Astrocyte (in vitro differentiated cells and primary cell): ENCODE data around the gene CLDN17. TPM values are rescaled to one million over a fixed set of nuclear protein-coding genes. Genes with fewer than 3 reads are reported as not detected.

Source experiments
- DNase-seq: peaks from one replicate; pipeline ENCODE4 v3.0.0-alpha.2; 2010; ENCODE audit warnings: low read depth
- FAIRE-seq: peaks from 2 replicates; lab custom pipeline; 2011; peaks lifted over from hg19 to GRCh38; lab: Jason Lieb, UNC
- H2AFZ ChIP-seq: 2 replicates; pipeline ENCODE4 v1.6.0; 2012; ENCODE audit warnings: low read depth, low read length, inconsistent platforms
- H3K27ac ChIP-seq: 2 replicates; pipeline ENCODE4 v1.5.1; 2011; ENCODE audit warnings: low read depth, low read length, inconsistent platforms
- H3K27me3 ChIP-seq: 2 replicates; pipeline ENCODE4 v1.6.0; 2011; ENCODE audit warnings: low read length, inconsistent platforms; ENCODE audit not compliant: insufficient read depth
- H3K36me3 ChIP-seq: 2 replicates; pipeline ENCODE4 v1.5.1; 2011; ENCODE audit warnings: low read length, inconsistent platforms; ENCODE audit not compliant: insufficient read depth
- H3K4me1 ChIP-seq: 2 replicates; pipeline ENCODE4 v1.5.1; 2011; ENCODE audit warnings: low read length, inconsistent platforms; ENCODE audit not compliant: insufficient read depth
- H3K4me2 ChIP-seq: 2 replicates; pipeline ENCODE4 v1.6.0; 2012; ENCODE audit warnings: low read length, inconsistent platforms
- H3K4me3 ChIP-seq: 2 replicates; pipeline ENCODE4 v1.5.1; 2011; ENCODE audit warnings: low read depth, mild to moderate bottlenecking, low read length, inconsistent platforms; ENCODE audit not compliant: insufficient read depth
- H3K79me2 ChIP-seq: 2 replicates; pipeline ENCODE4 v1.6.0; 2012; ENCODE audit warnings: mild to moderate bottlenecking, low read length, inconsistent platforms; ENCODE audit not compliant: insufficient read depth
- H3K9ac ChIP-seq: 2 replicates; pipeline ENCODE4 v1.6.0; 2012; ENCODE audit warnings: mild to moderate bottlenecking, low read length, inconsistent platforms
- H3K9me3 ChIP-seq: 2 replicates; pipeline ENCODE4 v1.5.1; 2012; ENCODE audit warnings: low read depth, mild to moderate bottlenecking, low read length, inconsistent platforms; ENCODE audit not compliant: insufficient read depth
- H4K20me1 ChIP-seq: 2 replicates; pipeline ENCODE4 v1.6.0; 2012; ENCODE audit warnings: low read length, inconsistent platforms; ENCODE audit not compliant: insufficient read depth
- H3K27ac Mint-ChIP-seq: one replicate; pipeline ENCODE4 v1.8.0; 2021; ENCODE audit warnings: mild to moderate bottlenecking, mixed read lengths; ENCODE audit not compliant: unreplicated experiment
- H3K27me3 Mint-ChIP-seq: one replicate; pipeline ENCODE4 v1.8.0; 2021; ENCODE audit warnings: low read depth, mixed read lengths; ENCODE audit not compliant: unreplicated experiment
- H3K36me3 Mint-ChIP-seq: one replicate; pipeline ENCODE4 v1.8.0; 2021; ENCODE audit warnings: low read depth, mixed read lengths; ENCODE audit not compliant: unreplicated experiment
- H3K4me1 Mint-ChIP-seq: one replicate; pipeline ENCODE4 v1.8.0; 2021; ENCODE audit warnings: low read depth, mixed read lengths; ENCODE audit not compliant: unreplicated experiment
- H3K4me3 Mint-ChIP-seq: one replicate; pipeline ENCODE4 v1.8.0; 2021; ENCODE audit warnings: mild to moderate bottlenecking, moderate library complexity, mixed read lengths; ENCODE audit not compliant: unreplicated experiment
- H3K9me3 Mint-ChIP-seq: one replicate; pipeline ENCODE4 v1.8.0; 2021; ENCODE audit warnings: mild to moderate bottlenecking, mixed read lengths; ENCODE audit not compliant: unreplicated experiment
- CTCF ChIP-seq: IDR thresholded peaks from 2 replicates; pipeline ENCODE4 v1.5.1; 2011; ENCODE audit warnings: low read depth, mild to moderate bottlenecking, inconsistent platforms, low read length, moderate library complexity; ENCODE audit not compliant: insufficient read depth
- EZH2 ChIP-seq: IDR thresholded peaks from 2 replicates; pipeline ENCODE4 v1.6.1; 2012; ENCODE audit warnings: mild to moderate bottlenecking, low read length, inconsistent platforms; ENCODE audit not compliant: insufficient read depth
- total RNA-seq: library from RNA; stranded (reverse); gene quantifications from 2 replicates; pipeline ENCODE4 v1.2.1, GENCODE V29; 2021

Gene CLDN17
- total RNA-seq, 1 donor from 2014 or later: not detected

- DNase-seq: no peak
- H3K9me3 Mint-ChIP-seq: no peaks in the 10 kb centered on the region
- no peaks in the 10 kb centered on the region for H3K27me3 Mint-ChIP-seq
- Histone ChIP-seq H3K4me1 (no peaks in the 10 kb centered on the region), H3K9ac (no peak overlapping the region), H3K27me3 (no peaks in the 10 kb centered on the region), H3K79me2 (no peaks in the 10 kb centered on the region), H3K9me3 (peaks cover 5% of the 10 kb centered on the region), H2AFZ (no peak overlapping the region), H3K4me3 (no peak overlapping the region), H3K36me3 (no peaks in the 10 kb centered on the region), H4K20me1 (no peaks in the 10 kb centered on the region), H3K4me2 (no peak overlapping the region), H3K27ac (no peak overlapping the region)
- FAIRE-seq: no peak
- H3K4me3 Mint-ChIP-seq: no peak overlapping the region
- no peaks in the 10 kb centered on the region for H3K4me1 Mint-ChIP-seq
- TF ChIP-seq EZH2: no peak
- TF ChIP-seq CTCF: no peak
- no peaks in the 10 kb centered on the region for H3K36me3 Mint-ChIP-seq
- no peak overlapping the region for H3K27ac Mint-ChIP-seq
Measured at GRCh38 chr21:30153697-30154340, 12.8 kb downstream of the CLDN17 start.

GRCh38 chr21:30152792-30153191 lies 13.8 kb downstream of the CLDN17 start:
- H3K4me3 Mint-ChIP-seq: no peak overlapping the region
- no peaks in the 10 kb centered on the region for H3K4me1 Mint-ChIP-seq
- Histone ChIP-seq H3K79me2 (no peaks in the 10 kb centered on the region), H2AFZ (no peak overlapping the region), H3K9me3 (peaks cover 5% of the 10 kb centered on the region), H3K27ac (no peak overlapping the region), H3K4me1 (no peaks in the 10 kb centered on the region), H4K20me1 (no peaks in the 10 kb centered on the region), H3K36me3 (no peaks in the 10 kb centered on the region), H3K27me3 (no peaks in the 10 kb centered on the region), H3K4me3 (no peak overlapping the region), H3K9ac (no peak overlapping the region), H3K4me2 (no peak overlapping the region)
- H3K36me3 Mint-ChIP-seq: no peaks in the 10 kb centered on the region
- FAIRE-seq (no peak), DNase-seq (no peak)
- H3K27ac Mint-ChIP-seq: no peak overlapping the region
- H3K27me3 Mint-ChIP-seq: no peaks in the 10 kb centered on the region
- TF ChIP-seq EZH2 (no peak), CTCF (no peak)
- no peaks in the 10 kb centered on the region for H3K9me3 Mint-ChIP-seq

- Histone ChIP-seq H3K27me3 (no peaks in the 10 kb centered on the region), H3K79me2 (no peaks in the 10 kb centered on the region), H3K4me1 (no peaks in the 10 kb centered on the region), H3K4me2 (no peak overlapping the region), H3K36me3 (no peaks in the 10 kb centered on the region), H3K4me3 (no peak overlapping the region), H3K9me3 (peaks cover 5% of the 10 kb centered on the region), H2AFZ (no peak overlapping the region), H3K9ac (no peak overlapping the region), H3K27ac (no peak overlapping the region), H4K20me1 (no peaks in the 10 kb centered on the region)
- Mint-ChIP-seq H3K36me3 (no peaks in the 10 kb centered on the region), H3K9me3 (no peaks in the 10 kb centered on the region), H3K4me1 (no peaks in the 10 kb centered on the region), H3K27me3 (no peaks in the 10 kb centered on the region), H3K4me3 (no peak overlapping the region), H3K27ac (no peak overlapping the region)
- TF ChIP-seq EZH2 (no peak), CTCF (no peak)
- FAIRE-seq: no peak
- no peak for DNase-seq
Measured at GRCh38 chr21:30148906-30149305, 17.7 kb downstream of the CLDN17 start.
